Measurements from ENCODE around the gene RPS15.
A peak's percentile ranks its signal among the peaks of the same experiment; 100 is the strongest.

RPS15 gene

DNA sequence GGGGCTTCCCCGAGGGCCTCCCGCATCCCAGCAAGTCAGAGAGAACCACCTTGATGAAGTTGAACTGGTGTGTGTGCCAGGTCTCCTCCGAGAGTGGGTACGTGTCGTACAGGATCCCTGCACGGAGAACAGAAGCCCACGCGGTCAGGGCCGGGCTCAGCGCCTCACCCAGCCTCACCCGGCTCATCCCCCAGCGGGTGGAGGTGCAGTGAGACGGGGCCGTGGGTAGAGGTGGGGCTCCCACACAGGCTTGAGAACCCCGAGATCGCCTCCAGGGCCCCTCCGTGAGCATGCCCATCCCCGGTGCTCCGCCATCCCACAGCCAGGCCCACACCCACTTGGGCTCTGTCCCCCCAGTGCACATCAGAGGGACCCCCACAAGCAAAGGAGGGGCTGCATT is 39.1 kb upstream of the RPS15 start:
- TF ChIP-seq, protein P1, sequence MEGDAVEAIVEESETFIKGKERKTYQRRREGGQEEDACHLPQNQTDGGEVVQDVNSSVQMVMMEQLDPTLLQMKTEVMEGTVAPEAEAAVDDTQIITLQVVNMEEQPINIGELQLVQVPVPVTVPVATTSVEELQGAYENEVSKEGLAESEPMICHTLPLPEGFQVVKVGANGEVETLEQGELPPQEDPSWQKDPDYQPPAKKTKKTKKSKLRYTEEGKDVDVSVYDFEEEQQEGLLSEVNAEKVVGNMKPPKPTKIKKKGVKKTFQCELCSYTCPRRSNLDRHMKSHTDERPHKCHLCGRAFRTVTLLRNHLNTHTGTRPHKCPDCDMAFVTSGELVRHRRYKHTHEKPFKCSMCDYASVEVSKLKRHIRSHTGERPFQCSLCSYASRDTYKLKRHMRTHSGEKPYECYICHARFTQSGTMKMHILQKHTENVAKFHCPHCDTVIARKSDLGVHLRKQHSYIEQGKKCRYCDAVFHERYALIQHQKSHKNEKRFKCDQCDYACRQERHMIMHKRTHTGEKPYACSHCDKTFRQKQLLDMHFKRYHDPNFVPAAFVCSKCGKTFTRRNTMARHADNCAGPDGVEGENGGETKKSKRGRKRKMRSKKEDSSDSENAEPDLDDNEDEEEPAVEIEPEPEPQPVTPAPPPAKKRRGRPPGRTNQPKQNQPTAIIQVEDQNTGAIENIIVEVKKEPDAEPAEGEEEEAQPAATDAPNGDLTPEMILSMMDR (IDR thresholded peaks at IDR 0.05; ENCODE audit: low read depth, low read length) = no peak
- no peak for DNase-seq (ENCODE audit: extremely low read depth, low read depth)

DNA sequence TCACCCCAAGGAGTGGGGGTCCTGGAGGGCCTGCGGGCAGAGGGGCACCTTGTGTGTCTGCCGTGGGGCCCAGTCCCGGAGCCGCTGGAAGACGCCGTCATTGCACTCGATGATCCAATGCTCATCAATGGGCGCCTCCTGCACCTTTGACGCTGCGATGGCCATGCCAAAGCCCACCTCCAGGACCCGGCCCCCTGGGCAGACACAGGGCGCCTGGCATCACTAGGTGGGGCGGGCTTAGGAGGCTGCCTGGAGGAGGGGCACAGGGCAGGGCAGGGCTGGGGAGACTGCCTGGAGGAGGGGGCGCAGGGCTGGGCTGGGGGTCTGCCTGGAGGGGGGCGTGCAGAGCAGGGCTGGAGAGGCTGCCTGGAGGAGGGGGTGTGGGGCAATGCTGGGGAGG is 38.5 kb upstream of the RPS15 start:
- DNase-seq (ENCODE audit: extremely low read depth, low read depth) = no peak
- TF ChIP-seq, protein P1 (IDR thresholded peaks at IDR 0.05; ENCODE audit: low read depth, low read length) = no peak

DNA sequence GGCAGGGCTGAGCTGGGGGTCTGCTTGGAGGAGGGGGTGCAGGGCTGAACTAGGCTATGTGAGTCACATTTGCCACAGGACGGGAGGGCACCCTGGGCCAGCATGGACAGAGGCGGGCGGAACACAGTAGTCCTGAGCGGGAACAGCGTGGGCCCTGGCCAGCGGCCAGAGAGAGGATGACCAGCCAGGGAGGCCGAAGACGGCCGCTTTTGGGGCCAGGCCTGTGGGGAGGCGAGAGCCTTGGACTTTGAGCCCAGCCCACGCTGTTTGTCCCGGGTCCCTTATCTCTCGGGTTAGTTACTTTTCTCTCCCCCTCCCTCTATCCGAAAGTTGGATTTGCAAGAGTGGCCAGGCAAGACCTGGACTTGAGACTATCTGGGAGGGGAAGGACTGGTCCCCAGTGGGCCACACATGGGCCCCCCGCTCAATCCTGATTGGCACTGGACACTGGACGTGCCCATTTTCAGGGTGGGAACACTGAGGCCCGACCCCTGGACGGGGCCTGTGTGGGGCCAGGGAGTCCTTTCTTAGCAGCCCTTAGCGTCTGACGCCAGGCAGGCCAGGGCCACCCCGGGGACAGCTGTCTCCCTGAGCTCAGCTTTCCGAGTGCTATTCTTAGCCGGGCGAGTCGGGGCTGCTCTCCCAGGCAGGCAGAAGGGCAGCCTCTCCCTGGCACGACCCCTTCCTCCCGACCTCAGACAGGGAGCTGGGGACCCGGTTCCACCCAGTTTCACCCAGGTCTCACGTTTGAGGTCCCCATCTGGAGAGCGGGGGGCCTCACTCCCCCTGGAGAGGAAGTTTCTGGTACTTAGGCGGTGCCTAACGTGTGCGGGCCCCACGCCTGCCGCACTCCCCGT is 37.7 kb upstream of the RPS15 start:
- TF ChIP-seq, protein P1 (IDR thresholded peaks at IDR 0.05; ENCODE audit: low read depth, low read length) = no peak
- no peak for DNase-seq (ENCODE audit: extremely low read depth, low read depth)

DNA sequence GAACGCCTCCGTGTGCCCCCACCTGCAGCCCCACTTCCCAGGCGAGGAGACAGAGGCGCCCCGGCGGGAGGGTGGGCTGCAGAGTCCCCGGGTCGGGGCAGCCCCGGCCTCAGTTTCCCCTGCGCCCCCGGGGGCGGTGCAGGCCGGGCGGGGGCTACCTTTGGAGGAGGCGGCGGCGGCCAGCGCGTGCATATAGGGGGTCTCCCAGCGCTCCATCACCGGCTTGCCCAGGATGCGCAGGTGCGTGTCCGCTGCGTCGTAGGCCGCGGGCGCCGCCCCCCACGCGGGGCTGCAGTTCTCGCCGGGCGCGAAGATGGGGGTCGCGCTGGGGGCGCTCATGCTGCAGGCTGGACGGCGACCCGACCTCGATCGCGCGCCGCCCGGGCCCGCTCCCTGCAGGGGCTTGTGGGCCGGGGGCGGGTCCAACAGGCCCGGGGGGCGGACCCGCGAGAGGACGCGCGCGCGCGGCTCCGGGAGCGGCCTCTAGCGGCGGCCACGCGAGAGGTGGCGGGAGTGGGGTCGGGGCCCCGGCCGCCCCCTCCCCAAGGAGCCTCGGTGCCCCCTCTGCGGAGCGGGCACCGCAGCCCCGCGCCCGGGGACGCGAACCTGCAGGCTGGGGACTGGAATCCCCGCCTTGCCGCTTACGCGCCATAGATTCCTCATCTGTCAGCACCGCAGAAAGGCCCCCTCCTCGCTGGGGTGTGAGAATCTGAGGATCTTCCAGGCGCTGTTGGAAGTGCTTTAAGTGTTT is 36.9 kb upstream of the RPS15 start, which contains the start of gene GAMT:
TSS of gene GAMT (minus strand) at position 405 of the 751 bp plus-strand sequence. CDS start at position 339, 66 bp downstream.
- TF ChIP-seq, protein P1 (IDR thresholded peaks at IDR 0.05; ENCODE audit: low read depth, low read length) = peak; percentile 17
- no peak for DNase-seq (ENCODE audit: extremely low read depth, low read depth)

DNA sequence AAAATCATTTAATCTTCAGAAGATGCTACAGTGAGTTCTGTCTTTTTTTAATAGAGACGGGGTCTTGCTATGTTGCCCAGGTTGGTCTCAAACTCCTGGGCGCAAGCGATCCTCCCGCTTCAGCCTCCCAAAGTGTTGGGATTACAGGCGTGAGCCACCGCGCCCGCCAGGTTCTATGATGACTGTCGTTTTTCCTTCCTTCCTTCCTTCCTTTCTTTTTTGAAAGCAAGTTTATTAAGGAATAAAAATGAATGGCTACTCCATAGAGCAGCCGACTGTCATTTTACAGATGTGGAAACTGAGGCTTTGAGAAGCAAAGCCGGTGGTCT is 36.3 kb upstream of the RPS15 start:
- no peak for DNase-seq (ENCODE audit: extremely low read depth, low read depth)
- TF ChIP-seq, protein P1 (IDR thresholded peaks at IDR 0.05; ENCODE audit: low read depth, low read length) = no peak

DNA sequence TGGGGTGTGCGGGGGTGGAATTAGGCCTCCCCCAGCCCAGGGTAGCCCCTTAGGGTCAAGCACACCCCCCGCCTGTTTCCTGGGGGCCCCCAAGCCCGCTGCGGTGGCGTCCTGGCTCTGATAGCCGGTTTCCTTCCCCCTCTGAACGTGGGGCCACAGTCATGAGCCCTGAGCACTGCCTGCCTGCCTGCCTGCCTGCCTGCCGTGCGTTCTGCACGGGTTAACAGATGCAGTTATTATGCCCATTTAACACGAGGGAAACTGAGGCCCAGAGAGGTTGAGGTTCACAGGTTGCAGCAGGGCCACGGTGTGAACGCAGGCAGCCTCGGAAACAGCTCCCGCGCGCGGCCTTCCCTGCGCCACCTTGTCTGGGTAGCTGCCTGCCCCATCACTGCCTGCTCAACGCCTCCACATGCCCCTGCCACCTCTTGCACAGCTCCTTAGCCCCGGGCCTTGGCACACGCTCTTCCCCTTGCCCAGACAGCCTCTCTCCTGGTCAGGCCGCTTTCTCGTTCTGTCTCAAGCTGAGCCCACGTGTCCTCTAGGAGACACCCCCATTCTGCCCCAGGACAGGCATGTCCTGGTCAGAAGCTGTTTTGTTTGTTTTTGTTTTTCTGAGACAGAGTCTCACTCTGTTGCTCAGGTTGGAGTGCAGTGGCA is 35.7 kb upstream of the RPS15 start:
- TF ChIP-seq, protein P1 (IDR thresholded peaks at IDR 0.05; ENCODE audit: low read depth, low read length) = no peak
- no peak for DNase-seq (ENCODE audit: extremely low read depth, low read depth)
